Osteoblast (primary cell): ENCODE results near the gene CDADC1. TPM values are rescaled to one million over a fixed set of nuclear protein-coding genes. Genes with fewer than 3 reads are reported as not detected.

Source experiments
- DNase-seq: peaks from one replicate; pipeline ENCODE4 v3.0.0; 2011; ENCODE audit warnings: low spot score, mixed read lengths; ENCODE audit not compliant: insufficient read length; ENCODE audit errors: missing footprints
- H2AFZ ChIP-seq: 2 replicates; pipeline ENCODE4 v1.6.0; 2011; ENCODE audit warnings: mild to moderate bottlenecking, low read length
- H3K27ac ChIP-seq: 2 replicates; pipeline ENCODE4 v1.5.1; 2011; ENCODE audit warnings: mild to moderate bottlenecking, low read depth, low read length, moderate library complexity
- H3K27me3 ChIP-seq: 2 replicates; pipeline ENCODE4 v1.6.0; 2012; ENCODE audit warnings: mild to moderate bottlenecking, control low read depth, inconsistent platforms, low read length, moderate library complexity; ENCODE audit not compliant: insufficient read depth
- H3K36me3 ChIP-seq: 2 replicates; pipeline ENCODE4 v1.5.1; 2011; ENCODE audit warnings: mild to moderate bottlenecking, low read length, control low read depth, moderate library complexity; ENCODE audit not compliant: insufficient read depth
- H3K4me1 ChIP-seq: 2 replicates; pipeline ENCODE4 v1.5.1; 2011; ENCODE audit warnings: mild to moderate bottlenecking, low read length, control low read depth, moderate library complexity; ENCODE audit not compliant: insufficient read depth
- H3K4me2 ChIP-seq: 2 replicates; pipeline ENCODE4 v1.6.0; 2011; ENCODE audit warnings: mild to moderate bottlenecking, low read length; ENCODE audit not compliant: insufficient read depth
- H3K4me3 ChIP-seq: fragments of 200-600 bp; sonication (generic); 3 replicates; pipeline ENCODE4 v1.5.1; 2012; ENCODE audit warnings: mild to moderate bottlenecking, low read length, inconsistent platforms; ENCODE audit not compliant: insufficient read depth
- H3K79me2 ChIP-seq: 2 replicates; pipeline ENCODE4 v1.6.0; 2012; ENCODE audit warnings: mild to moderate bottlenecking, low read length, control low read depth, inconsistent platforms; ENCODE audit not compliant: insufficient read depth
- H3K9me3 ChIP-seq: 2 replicates; pipeline ENCODE4 v1.5.1; 2011; ENCODE audit warnings: low read depth, low read length, control low read depth
- H4K20me1 ChIP-seq: 2 replicates; pipeline ENCODE4 v1.6.0; 2012; ENCODE audit warnings: mild to moderate bottlenecking, low read length, control low read depth; ENCODE audit not compliant: insufficient read depth
- total RNA-seq: library from RNA; depleted of rRNA; stranded (reverse); fragments of >200 nt; gene quantifications from 2 replicates; pipeline ENCODE4 v1.2.3, GENCODE V29; 2012
- TF ChIP-seq, protein P1 (sequence below): IDR thresholded peaks from 2 replicates; pipeline ENCODE4 v1.5.1; 2011; ENCODE audit warnings: mild to moderate bottlenecking, low read depth, low read length, moderate library complexity; ENCODE audit errors: extremely low read depth

CDADC1 gene
- total RNA-seq, 1 donor = 3.6 TPM

DNA sequence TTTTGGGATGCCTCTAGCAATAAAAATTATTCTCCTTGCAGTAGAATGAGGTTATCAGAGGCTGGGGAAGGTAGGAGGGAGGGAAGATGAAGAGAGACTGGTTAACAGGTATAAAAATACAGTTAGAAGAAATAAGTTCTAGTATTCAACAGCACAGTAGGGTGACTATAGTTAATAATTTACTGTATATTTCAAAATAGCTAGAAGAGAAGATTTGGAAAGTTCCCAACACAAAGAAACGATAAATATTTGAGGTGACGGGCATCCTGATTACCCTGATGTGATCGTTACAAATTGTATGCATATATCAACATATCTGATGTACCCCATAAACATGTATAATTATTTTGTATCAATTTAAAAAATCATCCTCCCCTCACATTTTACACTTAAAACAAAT lies 93.8 kb downstream of the CDADC1 start:
- no peak for DNase-seq
- no peak overlapping the region for H3K4me3 ChIP-seq
- no peaks in the 10 kb centered on the region for H3K79me2 ChIP-seq
- H3K27ac ChIP-seq = no peak overlapping the region
- H3K4me2 ChIP-seq = no peak overlapping the region
- no peaks in the 10 kb centered on the region for H3K9me3 ChIP-seq
- H3K36me3 ChIP-seq = no peaks in the 10 kb centered on the region
- no peaks in the 10 kb centered on the region for H4K20me1 ChIP-seq
- no peaks in the 10 kb centered on the region for H3K27me3 ChIP-seq
- TF ChIP-seq, protein P1, sequence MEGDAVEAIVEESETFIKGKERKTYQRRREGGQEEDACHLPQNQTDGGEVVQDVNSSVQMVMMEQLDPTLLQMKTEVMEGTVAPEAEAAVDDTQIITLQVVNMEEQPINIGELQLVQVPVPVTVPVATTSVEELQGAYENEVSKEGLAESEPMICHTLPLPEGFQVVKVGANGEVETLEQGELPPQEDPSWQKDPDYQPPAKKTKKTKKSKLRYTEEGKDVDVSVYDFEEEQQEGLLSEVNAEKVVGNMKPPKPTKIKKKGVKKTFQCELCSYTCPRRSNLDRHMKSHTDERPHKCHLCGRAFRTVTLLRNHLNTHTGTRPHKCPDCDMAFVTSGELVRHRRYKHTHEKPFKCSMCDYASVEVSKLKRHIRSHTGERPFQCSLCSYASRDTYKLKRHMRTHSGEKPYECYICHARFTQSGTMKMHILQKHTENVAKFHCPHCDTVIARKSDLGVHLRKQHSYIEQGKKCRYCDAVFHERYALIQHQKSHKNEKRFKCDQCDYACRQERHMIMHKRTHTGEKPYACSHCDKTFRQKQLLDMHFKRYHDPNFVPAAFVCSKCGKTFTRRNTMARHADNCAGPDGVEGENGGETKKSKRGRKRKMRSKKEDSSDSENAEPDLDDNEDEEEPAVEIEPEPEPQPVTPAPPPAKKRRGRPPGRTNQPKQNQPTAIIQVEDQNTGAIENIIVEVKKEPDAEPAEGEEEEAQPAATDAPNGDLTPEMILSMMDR = no peak
- no peaks in the 10 kb centered on the region for H3K4me1 ChIP-seq
- no peak overlapping the region for H2AFZ ChIP-seq

DNA sequence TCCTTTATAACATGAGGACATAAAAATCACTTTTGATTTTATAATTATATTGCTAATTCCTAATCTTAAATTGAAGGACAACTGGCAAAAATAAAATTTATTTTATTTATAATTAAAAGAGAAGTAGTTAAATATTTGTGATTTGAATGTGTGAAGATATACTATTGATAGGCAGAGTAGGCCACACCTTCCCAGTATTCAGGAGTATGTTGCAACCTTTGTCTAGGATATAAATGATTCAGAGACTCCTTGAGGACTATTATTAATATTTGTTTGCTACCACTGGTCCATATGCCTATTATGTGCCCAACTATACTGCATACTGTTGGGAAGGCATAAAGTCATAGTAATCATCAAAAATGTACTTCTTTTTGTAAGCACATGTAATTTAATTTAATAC lies 94.2 kb downstream of the CDADC1 start:
- Histone ChIP-seq H3K4me3 (no peak overlapping the region), H4K20me1 (no peaks in the 10 kb centered on the region), H3K27me3 (no peaks in the 10 kb centered on the region), H2AFZ (no peak overlapping the region), H3K9me3 (no peaks in the 10 kb centered on the region), H3K79me2 (no peaks in the 10 kb centered on the region), H3K4me2 (no peak overlapping the region), H3K4me1 (no peaks in the 10 kb centered on the region), H3K27ac (no peak overlapping the region), H3K36me3 (no peaks in the 10 kb centered on the region)
- no peak for DNase-seq
- TF ChIP-seq, protein P1 = no peak

DNA sequence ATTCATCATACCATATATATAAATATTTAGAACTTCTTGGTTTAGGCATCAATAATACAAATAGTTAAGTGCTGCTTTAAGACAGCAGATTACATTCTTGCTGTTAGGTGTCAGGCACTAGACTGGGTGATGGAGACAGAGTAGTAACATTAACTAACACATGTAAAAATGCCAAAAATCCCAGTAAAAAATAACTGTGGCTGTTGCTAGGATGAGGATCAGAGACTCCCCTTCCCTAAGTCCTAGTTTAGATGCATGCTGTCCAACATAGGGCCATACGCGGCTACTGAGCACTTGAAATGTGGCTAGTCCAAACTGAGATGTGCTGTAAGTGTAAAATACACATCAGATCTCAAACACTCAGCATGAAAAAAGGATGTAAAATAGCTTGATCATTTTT lies 94.7 kb downstream of the CDADC1 start:
- TF ChIP-seq, protein P1 = no peak
- no peaks in the 10 kb centered on the region for H4K20me1 ChIP-seq
- H3K4me2 ChIP-seq = no peak overlapping the region
- no peaks in the 10 kb centered on the region for H3K36me3 ChIP-seq
- H3K9me3 ChIP-seq = no peaks in the 10 kb centered on the region
- H2AFZ ChIP-seq = no peak overlapping the region
- DNase-seq = no peak
- no peaks in the 10 kb centered on the region for H3K27me3 ChIP-seq
- H3K4me1 ChIP-seq = no peaks in the 10 kb centered on the region
- H3K79me2 ChIP-seq = no peaks in the 10 kb centered on the region
- H3K4me3 ChIP-seq = no peak overlapping the region
- no peak overlapping the region for H3K27ac ChIP-seq

Other genes with a start within 250 kb of the CDADC1 start
- gene MLNR, start 27.6 kb upstream of the CDADC1 start, total RNA-seq = not detected in 2 replicates
- 12.3 and 15.6 TPM in 2 replicates for gene CAB39L, start 196.1 kb downstream of the CDADC1 start, total RNA-seq
- gene SETDB2, start 196.3 kb downstream of the CDADC1 start, total RNA-seq = 13.8 and 18.6 TPM in 2 replicates
- gene PHF11, start 248.0 kb downstream of the CDADC1 start, total RNA-seq = 29.7 and 35.4 TPM in 2 replicates